ENCODE results near the gene ABCC11.

DNA sequence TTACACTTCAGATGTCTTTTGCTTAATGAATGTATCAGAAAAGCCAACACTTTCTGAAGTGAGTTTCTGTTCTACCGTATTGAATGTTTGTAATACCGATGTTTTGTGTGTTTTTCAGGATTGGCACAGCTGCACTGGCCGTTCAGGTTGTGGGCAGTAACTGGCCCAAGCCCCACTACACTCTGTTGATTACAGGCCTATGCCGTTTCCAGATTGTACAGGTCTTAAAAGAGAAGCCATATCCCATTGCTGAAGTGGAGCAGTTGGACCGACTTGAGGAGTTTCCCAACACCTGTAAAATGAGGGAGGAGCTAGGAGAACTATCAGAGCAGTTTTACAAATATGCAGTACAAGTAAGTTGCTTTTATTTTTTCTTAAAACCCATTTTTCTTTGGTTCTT lies 4.7 kb upstream of the ABCC11 start:
- TF ChIP-seq POLR2AphosphoS5 (IDR thresholded peaks at IDR 0.05; ENCODE audit: insufficient read depth in 1 of 2, low read depth in 1 of 2): no peak
- TF ChIP-seq, protein P1, sequence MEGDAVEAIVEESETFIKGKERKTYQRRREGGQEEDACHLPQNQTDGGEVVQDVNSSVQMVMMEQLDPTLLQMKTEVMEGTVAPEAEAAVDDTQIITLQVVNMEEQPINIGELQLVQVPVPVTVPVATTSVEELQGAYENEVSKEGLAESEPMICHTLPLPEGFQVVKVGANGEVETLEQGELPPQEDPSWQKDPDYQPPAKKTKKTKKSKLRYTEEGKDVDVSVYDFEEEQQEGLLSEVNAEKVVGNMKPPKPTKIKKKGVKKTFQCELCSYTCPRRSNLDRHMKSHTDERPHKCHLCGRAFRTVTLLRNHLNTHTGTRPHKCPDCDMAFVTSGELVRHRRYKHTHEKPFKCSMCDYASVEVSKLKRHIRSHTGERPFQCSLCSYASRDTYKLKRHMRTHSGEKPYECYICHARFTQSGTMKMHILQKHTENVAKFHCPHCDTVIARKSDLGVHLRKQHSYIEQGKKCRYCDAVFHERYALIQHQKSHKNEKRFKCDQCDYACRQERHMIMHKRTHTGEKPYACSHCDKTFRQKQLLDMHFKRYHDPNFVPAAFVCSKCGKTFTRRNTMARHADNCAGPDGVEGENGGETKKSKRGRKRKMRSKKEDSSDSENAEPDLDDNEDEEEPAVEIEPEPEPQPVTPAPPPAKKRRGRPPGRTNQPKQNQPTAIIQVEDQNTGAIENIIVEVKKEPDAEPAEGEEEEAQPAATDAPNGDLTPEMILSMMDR (IDR thresholded peaks at IDR 0.05): no peak
- TF ChIP-seq POLR2A (IDR thresholded peaks at IDR 0.05): no peak

All from vagina (tissue), 2 donors.